Hematopoietic multipotent progenitor cell treated with erythropoietin and hydrocortisone succinate and interleukin-3 and kit ligand, for 8 days (in vitro differentiated cells): Measurements from ENCODE around the gene PATJ.
"Not testable (repeated sequence)": the region's sequence is repeated elsewhere in the genome, so short reads cannot be mapped to it uniquely, and the experiment has no call there.

Source experiments
- DNase-seq: peaks from one replicate; pipeline ENCODE4 v3.0.0-alpha.2; 2015

The PATJ gene

GRCh38 chr1:61953790-61954150, 211.5 kb downstream of the PATJ start:
- no peak for DNase-seq

DNA sequence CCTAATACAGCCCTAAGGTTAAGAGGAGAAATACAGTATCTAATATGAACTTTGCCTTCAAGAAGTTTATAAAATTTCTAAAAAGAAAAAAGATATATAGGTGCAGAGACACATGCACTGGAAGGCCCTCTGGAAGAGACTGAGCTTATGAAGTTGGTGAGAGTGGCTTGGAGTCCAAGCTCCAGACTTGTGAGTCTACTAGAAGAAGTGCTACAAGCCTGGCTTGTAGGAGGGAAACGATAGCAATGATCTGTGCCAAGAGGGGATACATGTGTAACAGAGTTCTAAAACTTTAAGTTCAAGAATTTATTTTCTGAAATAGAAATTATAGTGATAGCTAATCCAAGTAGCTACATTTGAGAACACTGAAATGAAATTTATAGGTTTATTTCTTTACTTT, 213.0 kb downstream of the PATJ start:
- no peak for DNase-seq

GRCh38 chr1:61956016-61956645, 213.9 kb downstream of the PATJ start:
- no peak for DNase-seq

DNA sequence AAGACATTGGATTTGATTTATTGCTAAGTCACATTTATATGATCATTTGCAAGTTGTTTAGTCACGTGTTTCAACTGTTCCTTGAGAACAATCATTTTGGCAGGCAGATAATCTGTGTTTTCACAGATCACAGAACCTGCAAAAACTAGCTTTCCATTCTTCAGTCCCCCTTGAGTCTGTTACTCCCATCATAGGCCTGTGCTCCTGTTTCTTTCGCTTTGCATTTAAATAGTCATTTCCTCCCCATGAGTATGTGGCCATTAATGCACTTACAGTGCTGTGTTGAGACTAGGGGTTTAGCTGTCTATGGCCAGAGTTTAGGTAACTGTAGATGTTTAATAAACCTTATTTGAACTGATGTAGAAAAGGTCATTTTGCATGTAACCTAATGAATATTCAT, 214.5 kb downstream of the PATJ start:
- no peak for DNase-seq

DNA sequence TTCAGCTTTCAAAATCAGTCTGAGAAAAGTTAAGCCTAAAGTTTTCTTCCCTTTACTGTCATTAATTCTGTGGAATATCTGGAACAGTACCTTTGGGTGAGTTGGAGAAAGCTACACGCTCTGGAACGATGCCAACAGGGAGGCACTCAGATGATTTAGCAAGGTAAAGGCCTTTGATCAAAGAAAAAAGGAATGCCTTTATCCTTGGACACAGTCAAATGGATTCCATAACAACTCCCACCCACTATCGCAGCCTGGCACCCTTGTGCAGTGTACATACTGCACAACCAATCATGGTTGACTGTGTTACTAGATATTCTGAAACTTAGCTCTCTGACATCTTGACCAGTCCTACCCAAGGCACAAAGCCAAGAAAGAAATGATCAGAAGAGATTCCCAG, 218.7 kb downstream of the PATJ start:
- no peak for DNase-seq

DNA sequence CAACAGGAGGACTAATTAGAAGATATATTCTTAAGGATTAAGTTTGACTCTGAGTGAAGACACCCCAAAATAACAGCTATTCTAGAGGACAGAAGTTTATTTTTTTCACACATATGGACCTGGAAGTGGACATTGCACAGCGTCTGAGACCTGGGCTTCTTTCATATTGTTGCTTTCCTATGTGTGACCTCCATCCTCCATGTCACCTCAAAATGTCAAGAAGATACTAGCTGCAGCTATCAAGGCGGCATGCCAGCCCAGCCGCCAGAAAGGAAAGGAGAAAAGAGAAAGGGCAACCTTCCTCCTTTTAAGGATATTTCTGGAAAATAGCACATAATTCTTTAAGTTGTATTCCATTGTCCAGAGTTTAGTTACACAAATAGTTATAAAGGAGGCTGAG, 220.4 kb downstream of the PATJ start:
- DNase-seq = no peak

- DNase-seq = not testable (repeated sequence)
Measured at GRCh38 chr1:61966450-61967225, 224.4 kb downstream of the PATJ start.

DNA sequence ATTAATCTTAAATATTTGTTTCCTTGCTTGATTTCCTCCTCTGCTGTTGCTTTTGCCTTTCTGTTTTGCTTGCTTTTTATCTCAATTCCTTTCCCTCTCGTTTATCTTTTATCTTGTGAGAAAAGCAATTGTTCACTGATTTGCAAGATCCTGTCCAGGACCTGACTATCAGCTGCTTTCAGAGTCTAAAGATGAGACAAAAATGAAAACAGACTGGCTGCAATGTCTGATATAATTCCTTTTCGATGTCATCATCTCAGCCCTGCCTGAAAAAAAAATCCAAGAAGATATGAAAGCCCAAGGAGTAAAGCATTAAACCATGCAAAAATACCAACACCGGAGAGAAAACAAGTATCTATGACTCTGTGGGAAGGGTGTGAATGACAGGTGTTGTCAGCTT, 225.5 kb downstream of the PATJ start:
- no peak for DNase-seq

- DNase-seq = no peak
Measured at GRCh38 chr1:61968869-61969268, 226.6 kb downstream of the PATJ start.

DNA sequence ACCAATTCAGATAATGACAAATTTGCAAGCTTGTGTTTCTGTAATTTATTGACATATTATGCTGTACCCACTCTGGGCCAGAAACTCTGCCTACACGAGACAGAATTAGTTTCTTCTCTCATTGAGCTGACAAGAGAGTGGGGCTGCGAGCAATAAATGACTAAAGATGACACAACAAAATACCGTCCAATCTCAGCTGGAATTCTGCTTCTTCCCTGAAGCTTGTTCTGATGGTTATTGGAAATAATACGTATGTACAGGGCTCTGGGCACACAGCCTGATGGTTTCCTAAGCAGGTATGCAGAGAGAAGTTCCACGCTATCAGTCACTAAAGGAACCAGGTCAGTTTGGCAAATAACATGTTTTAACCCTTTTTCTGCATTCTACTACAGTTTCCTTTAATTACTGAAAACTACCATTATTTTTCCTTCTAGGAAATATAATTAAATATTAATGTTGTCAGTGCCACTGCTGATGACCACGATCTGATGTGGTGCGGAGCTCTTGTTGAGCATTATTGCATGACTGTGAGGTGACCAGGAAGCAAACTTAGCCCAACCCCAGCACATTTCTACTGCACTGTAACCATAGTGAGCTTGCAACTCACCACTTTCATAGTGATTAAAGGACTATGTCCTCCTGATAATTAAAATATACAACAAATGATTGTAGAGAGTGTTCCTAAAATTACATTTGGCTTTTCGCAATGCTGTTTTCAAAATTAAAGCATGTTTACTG, 231.0 kb downstream of the PATJ start:
- no peak for DNase-seq

DNA sequence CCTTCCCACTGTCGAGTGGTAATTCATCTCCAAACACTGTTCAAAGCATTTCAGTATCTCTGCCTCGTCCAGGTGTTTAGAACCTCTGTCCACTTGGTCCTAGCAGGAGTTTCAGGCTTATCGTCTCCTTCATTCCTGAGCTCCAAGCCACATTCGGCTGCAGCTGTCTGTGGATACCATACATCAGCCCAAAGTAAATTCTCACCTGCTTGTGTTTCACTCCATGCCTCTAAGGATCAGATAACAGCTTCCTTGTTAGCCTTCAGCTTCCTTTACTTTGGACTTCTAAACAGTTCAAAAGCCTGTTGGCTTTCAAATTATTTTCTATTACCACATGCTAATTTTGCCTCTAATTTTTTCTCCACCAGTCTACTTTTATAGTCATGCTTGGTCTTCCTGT, 233.4 kb downstream of the PATJ start:
- no peak for DNase-seq

DNA sequence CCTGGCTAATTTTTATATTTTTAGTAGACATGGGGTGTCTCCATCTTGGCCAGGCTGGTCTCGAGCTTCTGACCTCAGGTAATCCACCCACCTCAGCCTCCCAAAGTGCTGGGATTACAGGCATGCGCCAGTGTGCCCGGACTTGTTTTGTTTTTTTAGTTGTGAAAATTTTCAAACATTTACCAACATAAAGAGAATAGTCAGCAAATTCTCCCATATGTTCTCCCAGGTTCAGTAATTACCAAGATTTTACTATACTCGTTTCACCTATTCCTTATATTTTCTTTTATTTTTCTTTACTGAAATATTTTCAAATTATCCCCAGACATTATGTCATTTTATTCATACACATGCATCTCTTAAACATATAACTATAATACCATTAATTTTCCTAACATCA, 234.3 kb downstream of the PATJ start:
- no peak for DNase-seq

GRCh38 chr1:61978796-61979195, 236.5 kb downstream of the PATJ start:
- no peak for DNase-seq

DNA sequence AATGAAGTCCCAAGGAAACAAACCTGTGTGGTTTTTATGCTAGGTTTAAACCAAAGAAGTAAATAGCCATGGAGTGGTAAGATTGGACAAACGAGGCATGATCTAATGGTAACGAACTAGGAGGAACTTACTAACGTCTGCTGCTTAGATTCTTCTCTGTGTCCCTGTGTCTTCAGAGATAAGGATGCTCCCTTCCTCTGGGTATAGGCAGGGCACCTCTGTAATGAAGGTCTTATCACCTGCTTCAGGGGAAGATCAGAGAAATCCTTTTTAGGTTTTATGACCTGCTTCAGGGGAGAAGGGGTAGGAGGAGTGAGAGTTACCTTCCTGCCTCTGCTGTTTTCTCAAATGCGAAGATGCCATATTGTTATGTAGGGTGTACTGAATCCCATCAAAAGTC, 237.4 kb downstream of the PATJ start:
- no peak for DNase-seq

DNA sequence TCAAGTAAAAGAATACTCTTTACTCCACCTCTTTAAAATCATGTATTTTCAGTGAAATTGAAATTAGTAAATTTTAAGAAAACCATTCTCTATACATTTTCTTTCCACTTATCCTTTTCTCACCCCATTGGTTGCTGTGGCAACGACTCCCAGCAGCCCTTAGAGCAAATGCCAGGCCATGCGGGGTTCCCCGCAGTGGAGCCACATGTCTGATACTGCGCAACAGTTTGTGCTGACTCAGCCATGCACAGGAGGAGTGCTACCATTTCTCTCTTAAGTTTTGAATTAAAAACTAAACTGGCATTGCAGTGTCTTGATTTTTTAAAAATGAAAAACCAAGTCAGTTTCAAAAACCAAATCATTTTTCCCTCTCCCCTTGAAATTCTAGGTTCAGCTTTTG, 238.3 kb downstream of the PATJ start:
- no peak for DNase-seq

GRCh38 chr1:61981870-61982660, 239.8 kb downstream of the PATJ start:
- DNase-seq = no peak

DNA sequence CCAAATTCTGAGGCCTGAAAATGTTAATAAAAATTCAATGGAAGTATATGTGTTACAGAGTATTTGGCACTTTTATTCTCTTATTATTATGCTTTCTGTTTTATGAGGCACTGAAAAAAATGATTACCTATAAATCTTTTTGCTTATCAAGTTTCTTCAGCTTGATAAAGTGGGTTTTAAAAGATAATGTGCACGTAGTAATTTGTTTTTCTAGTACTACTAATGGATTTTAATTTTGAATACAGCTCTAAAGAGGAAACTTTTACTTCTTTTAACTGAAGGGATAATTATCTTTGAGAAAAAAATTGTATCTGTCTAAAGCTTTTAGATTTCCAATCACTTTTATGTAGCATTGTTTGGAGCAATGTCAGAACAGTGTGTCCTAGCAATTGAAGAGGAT, 241.0 kb downstream of the PATJ start:
- no peak for DNase-seq

GRCh38 chr1:61992257-61992656, 250.0 kb downstream of the PATJ start:
- no peak for DNase-seq

DNA sequence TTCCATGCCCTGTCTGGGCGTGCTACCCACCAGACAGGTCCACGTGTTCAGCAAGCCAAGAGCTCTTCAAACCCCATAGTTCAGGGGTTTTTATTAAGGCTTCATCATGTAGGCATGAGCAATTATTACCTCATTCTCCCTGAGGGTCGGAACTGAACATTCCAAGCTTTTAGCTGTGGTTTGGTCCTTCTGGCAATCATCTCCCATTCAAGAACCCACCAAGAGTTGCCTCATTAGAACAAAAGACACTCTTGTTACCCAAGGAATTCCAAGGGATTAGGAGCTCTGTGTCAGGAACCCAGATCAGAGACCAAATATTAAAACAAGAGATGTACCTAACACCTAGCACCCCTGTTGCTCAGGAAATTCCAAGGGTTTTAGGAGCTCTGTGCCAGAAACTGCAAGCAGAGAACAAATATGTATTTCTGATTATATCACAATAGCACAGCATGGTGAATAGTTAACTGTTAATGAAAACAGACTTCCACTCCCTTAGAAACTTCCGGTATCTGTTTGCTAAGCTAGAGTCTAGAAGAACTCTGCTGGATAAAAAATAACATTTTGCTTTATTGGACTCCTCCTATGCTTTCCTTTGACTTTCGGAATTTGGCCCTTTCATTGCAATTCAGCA, 251.2 kb downstream of the PATJ start:
- DNase-seq = no peak

- DNase-seq = no peak
Measured at GRCh38 chr1:61995641-61996040, 253.4 kb downstream of the PATJ start.

DNA sequence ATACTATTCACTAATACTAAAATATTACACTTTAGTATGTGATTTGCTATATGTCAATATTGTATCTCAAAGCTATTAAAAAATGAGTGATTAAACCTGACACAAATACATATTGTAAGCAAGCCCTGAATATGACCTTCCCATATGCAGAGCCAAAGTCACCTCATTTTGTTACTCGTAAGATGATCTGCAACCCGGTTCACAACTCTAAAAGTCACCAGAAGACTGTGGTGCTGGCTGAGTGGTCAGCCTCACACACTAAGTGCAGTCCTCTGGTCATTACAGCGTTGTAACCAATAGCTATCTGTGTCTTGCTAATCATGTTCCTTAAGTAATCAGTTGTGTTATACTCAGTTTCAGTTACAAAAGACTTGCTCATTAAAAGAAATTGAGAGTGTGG, 254.8 kb downstream of the PATJ start:
- no peak for DNase-seq

DNA sequence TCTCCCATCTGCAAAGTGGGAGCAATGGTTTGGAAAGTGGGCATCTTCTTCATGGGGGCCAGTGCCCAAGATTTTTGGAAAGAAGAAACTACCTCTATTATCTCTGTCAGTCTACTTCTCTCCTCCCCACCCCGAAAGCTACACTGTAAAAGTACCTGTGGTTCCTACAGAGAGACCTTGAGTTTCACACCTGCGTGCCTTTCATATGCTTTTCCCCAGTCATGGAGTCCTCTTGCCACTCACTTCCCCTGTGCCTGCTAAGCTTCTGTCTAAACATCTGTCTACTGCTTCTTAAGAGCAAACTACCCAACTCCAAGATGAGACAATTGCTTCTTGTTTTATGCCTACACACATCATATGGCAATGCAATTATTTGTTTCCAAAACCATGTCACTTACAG, 261.5 kb downstream of the PATJ start:
- DNase-seq = no peak

GRCh38 chr1:62006690-62007089, 264.4 kb downstream of the PATJ start:
- no peak for DNase-seq
